Common myeloid progenitor, CD34-positive (primary cell): ENCODE results near the gene RNF214.
A peak's percentile ranks its signal among the peaks of the same experiment; 100 is the strongest.

Experiments used
- CTCF ChIA-PET: fragments of 350-600 bp; sonication (Branson Sonifier 250); formaldehyde crosslinking; loops from one replicate; lab custom pipeline; 2021; ENCODE audit warnings: antibody characterized with exemption; lab: Charles Lee
- POLR2A ChIA-PET: fragments of 350-600 bp; sonication (Branson Sonifier 250); formaldehyde crosslinking; loops from one replicate; lab custom pipeline; 2021; ENCODE audit warnings: antibody characterized with exemption; lab: Charles Lee
- DNase-seq, 3 donors: peaks; one replicate each; pipeline versions ENCODE4 v3.0.0 to v3.0.0-alpha.2; 2013
- H3K27ac ChIP-seq, 2 experiments: 1 replicate in 1 of 2; 2 replicates in 1 of 2; pipeline ENCODE4 v1.7.0; 2013; ENCODE audit warnings: inconsistent platforms in 2 of 2, low read length in 2 of 2, mild to moderate bottlenecking in 2 of 2, low read depth in 1 of 2, moderate library complexity in 1 of 2; ENCODE audit not compliant: severe bottlenecking in 2 of 2, insufficient read depth in 1 of 2, poor library complexity in 1 of 2
- H3K27me3 ChIP-seq, 5 experiments: replicated peaks in 2 of 5; 1 replicate in 3 of 5; 2 replicates in 2 of 5; pipeline versions ENCODE4 v1.6.1 to v1.7.0; 2013; ENCODE audit warnings: low read length in 4 of 5, mild to moderate bottlenecking in 2 of 5, moderate library complexity in 2 of 5, inconsistent platforms in 1 of 5; ENCODE audit not compliant: insufficient read depth in 5 of 5, control insufficient read depth in 4 of 5
- H3K36me3 ChIP-seq, 4 experiments: 1 replicate in 2 of 4; 2 replicates in 2 of 4; pipeline versions ENCODE4 v1.6.1 to v1.7.0; 2013; ENCODE audit warnings: low read length in 3 of 4, control low read depth in 1 of 4, mild to moderate bottlenecking in 1 of 4; ENCODE audit not compliant: control insufficient read depth in 4 of 4, insufficient read depth in 4 of 4
- H3K4me1 ChIP-seq, 4 experiments: 1 replicate in 3 of 4; 2 replicates in 1 of 4; pipeline versions ENCODE4 v1.6.1 to v1.7.1; 2013; ENCODE audit warnings: low read length in 3 of 4, mild to moderate bottlenecking in 3 of 4, control low read depth in 1 of 4, inconsistent platforms in 1 of 4, moderate library complexity in 1 of 4; ENCODE audit not compliant: control insufficient read depth in 4 of 4, insufficient read depth in 4 of 4; ENCODE audit errors: control extremely low read depth in 1 of 4
- H3K4me3 ChIP-seq, 7 experiments: 1 replicate in 4 of 7; 2 replicates in 3 of 7; pipeline versions ENCODE4 v1.5.1 to v1.7.0; 2013; ENCODE audit warnings: mild to moderate bottlenecking in 7 of 7, low read length in 6 of 7, moderate library complexity in 6 of 7, inconsistent platforms in 2 of 7, low read depth in 2 of 7, control low read depth in 1 of 7; ENCODE audit not compliant: insufficient read depth in 4 of 7, control insufficient read depth in 1 of 7; ENCODE audit errors: extremely low read depth in 1 of 7
- H3K9me3 ChIP-seq, 5 experiments: 1 replicate in 4 of 5; 2 replicates in 1 of 5; pipeline versions ENCODE4 v1.6.1 to v1.7.1; 2013; ENCODE audit warnings: low read length in 4 of 5, mild to moderate bottlenecking in 2 of 5, inconsistent platforms in 1 of 5, low read depth in 1 of 5, moderate library complexity in 1 of 5; ENCODE audit not compliant: control insufficient read depth in 4 of 5, insufficient read depth in 2 of 5; ENCODE audit errors: control extremely low read depth in 1 of 5
- WGBS: methylation state at CpG from one replicate; pipeline ENCODE4 v1.1.5; 2013; ENCODE audit not compliant: insufficient coverage; 5-methylcytosine and 5-hydroxymethylcytosine counted together

Gene RNF214

GRCh38 chr11:117225553-117226170 is 6.8 kb upstream of the RNF214 start:
- POLR2A ChIA-PET = no interaction called here

GRCh38 chr11:117226388-117227385 is 5.8 kb upstream of the RNF214 start:
- WGBS = 88% methylated on average over 12 of the region's 19 CpGs
- Histone ChIP-seq H3K4me3 (no peak overlapping the region), H3K36me3 (peaks cover 8 to 65% (median 44%) of the 10 kb centered on the region in 4 experiments), H3K4me1 (peaks cover 9 to 16% (median 14%) of the 10 kb centered on the region in 4 experiments), H3K9me3 (no peaks in the 10 kb centered on the region), H3K27me3 (no peaks in the 10 kb centered on the region), H3K27ac (no peak overlapping the region)
- ChIA-PET POLR2A (interaction anchor here (0.6 kb wide), 1 partner anchor 30 kb away, joined by 3 read pairs; no protein-coding TSS in a partner anchor), CTCF (interaction anchor here (0.7 to 11.2 kb wide), 27 partner anchors 9 to 504 kb away, joined by 3 to 100 read pairs (median 5); partner anchors contain the start of genes APOA5, PAFAH1B2, SIDT2 and SIK3)
- peak; percentile 76 to 90 (median 84) for DNase-seq

More at GRCh38 chr11:117225553-117226170, 6.8 kb upstream of the RNF214 start:
- Histone ChIP-seq H3K27ac (no peak overlapping the region), H3K4me3 (no peak overlapping the region), H3K9me3 (no peaks in the 10 kb centered on the region), H3K27me3 (no peaks in the 10 kb centered on the region), H3K4me1 (peaks cover 0 to 6% (median 4%) of the 10 kb centered on the region in 4 experiments), H3K36me3 (peaks cover 8 to 75% (median 50%) of the 10 kb centered on the region in 4 experiments)
- WGBS = 99% methylated on average over 9 of the region's 9 CpGs
- CTCF ChIA-PET = interaction anchor here (0.6 to 11.2 kb wide), 17 partner anchors 8 to 493 kb away, joined by 3 to 100 read pairs (median 9); partner anchors contain the start of genes APOA5, PAFAH1B2, SIDT2 and SIK3
- DNase-seq = no peak

- ChIA-PET CTCF (interaction anchor here (1.6 to 11.2 kb wide), 7 partner anchors 11 to 492 kb away, joined by 4 to 100 read pairs (median 11); partner anchors contain the start of genes PAFAH1B2 and SIDT2), POLR2A (interaction anchor here (0.7 kb wide), 2 partner anchors 48 to 375 kb away, joined by 3 to 4 read pairs; no protein-coding TSS in a partner anchor)
- peaks cover 8 to 55% (median 37%) of the 10 kb centered on the region in 4 experiments for H3K36me3 ChIP-seq
- 100% methylated on average over 3 of the region's 11 CpGs for WGBS
- no peak overlapping the region for H3K4me3 ChIP-seq
- DNase-seq = no peak
- H3K27me3 ChIP-seq = no peaks in the 10 kb centered on the region
- H3K27ac ChIP-seq = no peak overlapping the region
- no peaks in the 10 kb centered on the region for H3K9me3 ChIP-seq
- H3K4me1 ChIP-seq = peaks cover 9 to 19% (median 17%) of the 10 kb centered on the region in 4 experiments
These were observed 4.4 kb upstream of the RNF214 start for GRCh38 chr11:117228091-117228490.

- Histone ChIP-seq H3K4me1 (peaks cover 15 to 31% (median 25%) of the 10 kb centered on the region in 4 experiments), H3K36me3 (peaks cover 5 to 41% (median 26%) of the 10 kb centered on the region in 4 experiments), H3K27ac (no peak overlapping the region), H3K9me3 (no peaks in the 10 kb centered on the region), H3K27me3 (no peaks in the 10 kb centered on the region), H3K4me3 (no peak overlapping the region)
- 95% methylated on average over 12 of the region's 12 CpGs for WGBS
- ChIA-PET CTCF (interaction anchor here (0.6 to 11.2 kb wide), 11 partner anchors 8 to 516 kb away, joined by 3 to 100 read pairs (median 4); partner anchors contain the start of genes PAFAH1B2 and SIDT2), POLR2A (no interaction called here)
- no peak for DNase-seq
These were observed 3.1 kb upstream of the RNF214 start for GRCh38 chr11:117229411-117229810.

- ChIA-PET CTCF (interaction anchor here (0.9 to 11.2 kb wide), 12 partner anchors 9 to 443 kb away, joined by 3 to 100 read pairs (median 4); partner anchors contain the start of genes PAFAH1B2 and SIDT2), POLR2A (no interaction called here)
- Histone ChIP-seq H3K27ac (peak overlapping the region in 1 of 2 experiments; percentile 44), H3K36me3 (peaks cover 5 to 39% (median 24%) of the 10 kb centered on the region in 4 experiments), H3K9me3 (no peaks in the 10 kb centered on the region), H3K4me3 (no peak overlapping the region), H3K4me1 (peaks cover 15 to 31% (median 25%) of the 10 kb centered on the region in 4 experiments), H3K27me3 (no peaks in the 10 kb centered on the region)
- DNase-seq = no peak
- 98% methylated on average over 5 of the region's 5 CpGs for WGBS
These were observed 2.6 kb upstream of the RNF214 start for GRCh38 chr11:117229931-117230285.

- peaks cover 15 to 31% (median 25%) of the 10 kb centered on the region in 4 experiments for H3K4me1 ChIP-seq
- H3K27me3 ChIP-seq = no peaks in the 10 kb centered on the region
- peak overlapping the region; percentile 84 to 90 for H3K27ac ChIP-seq
- H3K9me3 ChIP-seq = no peaks in the 10 kb centered on the region
- peak overlapping the region in 3 of 7 experiments; percentile 93 to 99 (median 97) for H3K4me3 ChIP-seq
- peak in 2 of 3 donors; percentile 5 to 6 for DNase-seq
- ChIA-PET POLR2A (no interaction called here), CTCF (interaction anchor here (0.9 to 11.2 kb wide), 13 partner anchors 8 to 444 kb away, joined by 3 to 100 read pairs (median 3); partner anchors contain the start of genes PAFAH1B2 and SIDT2)
- peaks cover 5 to 36% (median 22%) of the 10 kb centered on the region in 4 experiments for H3K36me3 ChIP-seq
- WGBS = 85% methylated on average over 11 of the region's 12 CpGs
These were observed 2.0 kb upstream of the RNF214 start for GRCh38 chr11:117230286-117230961.
